HFFc6 (cell line): ENCODE measurements around the gene FLRT1. TPM values are rescaled to one million over a fixed set of nuclear protein-coding genes. Genes with fewer than 3 reads are reported as not detected.

Experiments
- DNase-seq: peaks from one replicate; pipeline ENCODE4 v3.0.0-alpha.2; 2018
- H3K27ac Mint-ChIP-seq: 2 replicates; pipeline ENCODE4 v1.8.0; 2020; ENCODE audit warnings: mild to moderate bottlenecking, mixed read lengths
- H3K27me3 Mint-ChIP-seq: 2 replicates; pipeline ENCODE4 v1.8.0; 2021; ENCODE audit warnings: mild to moderate bottlenecking, moderate library complexity, mixed read lengths; ENCODE audit not compliant: insufficient read depth
- H3K36me3 Mint-ChIP-seq: 2 replicates; pipeline ENCODE4 v1.8.0; 2021; ENCODE audit warnings: low read depth, mixed read lengths
- H3K4me1 Mint-ChIP-seq: 2 replicates; pipeline ENCODE4 v1.8.0; 2020; ENCODE audit warnings: low read depth, mixed read lengths
- H3K4me3 Mint-ChIP-seq: 2 replicates; pipeline ENCODE4 v1.8.0; 2020; ENCODE audit warnings: mild to moderate bottlenecking, moderate library complexity, mixed read lengths
- H3K9me3 Mint-ChIP-seq: 2 replicates; pipeline ENCODE4 v1.8.0; 2020; ENCODE audit warnings: mild to moderate bottlenecking, mixed read lengths
- total RNA-seq, 6 experiments: library from RNA; stranded (reverse); fragmentation: NEBNext Ultra II Directional; extraction: Animal tissue kit (Norgen Biotek cat#: 25700); gene quantifications; 2 replicates in 1 of 6; 3 replicates in 5 of 6; pipeline ENCODE4 v1.2.3, GENCODE V29; 2021
- TF ChIP-seq, protein P1 (sequence below): fragments of 200-600 bp; sonication (generic); IDR thresholded peaks from 2 replicates; pipeline ENCODE4 v1.5.0; 2021; ENCODE audit warnings: antibody characterized with exemption, mild to moderate bottlenecking

FLRT1 gene
- total RNA-seq, 6 experiments from 2014 or later = 0.07 to 0.38 (median 0.30) TPM; not detected in 1

DNA sequence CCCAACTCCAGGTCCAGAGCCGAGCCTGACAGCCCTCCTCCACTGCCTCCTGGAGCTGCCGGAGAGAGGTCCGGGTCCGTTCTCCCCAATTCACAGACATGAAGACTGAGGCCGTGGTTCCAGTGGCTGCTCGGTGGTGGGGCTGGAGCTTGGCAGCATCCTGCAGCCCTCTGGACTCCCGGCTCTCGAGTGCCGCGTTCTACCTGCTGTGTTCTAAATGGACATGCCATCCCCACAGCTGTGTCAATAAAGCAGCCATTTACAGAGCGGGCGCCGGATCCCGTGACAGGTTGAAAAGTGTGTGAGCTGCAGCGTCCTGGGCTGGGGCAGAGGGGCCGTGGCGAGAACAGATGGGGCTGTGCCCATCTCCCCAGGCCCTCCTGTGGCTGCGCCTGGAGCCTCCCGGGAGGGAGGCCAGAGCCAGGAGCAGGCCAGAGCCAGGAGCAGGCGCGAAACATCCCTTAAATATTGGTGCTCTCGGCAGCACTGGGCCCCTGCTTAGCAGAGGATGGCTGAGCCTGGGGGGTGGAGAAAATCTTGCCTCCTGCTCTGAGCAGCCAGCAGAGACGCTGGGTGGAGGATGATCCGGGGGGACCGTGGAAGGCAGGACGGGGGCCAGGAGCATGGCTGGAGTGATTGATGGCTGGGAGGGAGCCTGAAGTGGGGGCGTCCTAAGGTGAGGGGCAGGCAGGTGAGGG is 46.2 kb downstream of the FLRT1 start:
- Mint-ChIP-seq H3K4me1 (no peaks in the 10 kb centered on the region), H3K27me3 (peaks cover 11% of the 10 kb centered on the region), H3K27ac (no peak overlapping the region), H3K36me3 (no peaks in the 10 kb centered on the region), H3K4me3 (no peak overlapping the region), H3K9me3 (no peaks in the 10 kb centered on the region)
- TF ChIP-seq, protein P1, sequence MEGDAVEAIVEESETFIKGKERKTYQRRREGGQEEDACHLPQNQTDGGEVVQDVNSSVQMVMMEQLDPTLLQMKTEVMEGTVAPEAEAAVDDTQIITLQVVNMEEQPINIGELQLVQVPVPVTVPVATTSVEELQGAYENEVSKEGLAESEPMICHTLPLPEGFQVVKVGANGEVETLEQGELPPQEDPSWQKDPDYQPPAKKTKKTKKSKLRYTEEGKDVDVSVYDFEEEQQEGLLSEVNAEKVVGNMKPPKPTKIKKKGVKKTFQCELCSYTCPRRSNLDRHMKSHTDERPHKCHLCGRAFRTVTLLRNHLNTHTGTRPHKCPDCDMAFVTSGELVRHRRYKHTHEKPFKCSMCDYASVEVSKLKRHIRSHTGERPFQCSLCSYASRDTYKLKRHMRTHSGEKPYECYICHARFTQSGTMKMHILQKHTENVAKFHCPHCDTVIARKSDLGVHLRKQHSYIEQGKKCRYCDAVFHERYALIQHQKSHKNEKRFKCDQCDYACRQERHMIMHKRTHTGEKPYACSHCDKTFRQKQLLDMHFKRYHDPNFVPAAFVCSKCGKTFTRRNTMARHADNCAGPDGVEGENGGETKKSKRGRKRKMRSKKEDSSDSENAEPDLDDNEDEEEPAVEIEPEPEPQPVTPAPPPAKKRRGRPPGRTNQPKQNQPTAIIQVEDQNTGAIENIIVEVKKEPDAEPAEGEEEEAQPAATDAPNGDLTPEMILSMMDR = no peak
- DNase-seq = no peak

DNA sequence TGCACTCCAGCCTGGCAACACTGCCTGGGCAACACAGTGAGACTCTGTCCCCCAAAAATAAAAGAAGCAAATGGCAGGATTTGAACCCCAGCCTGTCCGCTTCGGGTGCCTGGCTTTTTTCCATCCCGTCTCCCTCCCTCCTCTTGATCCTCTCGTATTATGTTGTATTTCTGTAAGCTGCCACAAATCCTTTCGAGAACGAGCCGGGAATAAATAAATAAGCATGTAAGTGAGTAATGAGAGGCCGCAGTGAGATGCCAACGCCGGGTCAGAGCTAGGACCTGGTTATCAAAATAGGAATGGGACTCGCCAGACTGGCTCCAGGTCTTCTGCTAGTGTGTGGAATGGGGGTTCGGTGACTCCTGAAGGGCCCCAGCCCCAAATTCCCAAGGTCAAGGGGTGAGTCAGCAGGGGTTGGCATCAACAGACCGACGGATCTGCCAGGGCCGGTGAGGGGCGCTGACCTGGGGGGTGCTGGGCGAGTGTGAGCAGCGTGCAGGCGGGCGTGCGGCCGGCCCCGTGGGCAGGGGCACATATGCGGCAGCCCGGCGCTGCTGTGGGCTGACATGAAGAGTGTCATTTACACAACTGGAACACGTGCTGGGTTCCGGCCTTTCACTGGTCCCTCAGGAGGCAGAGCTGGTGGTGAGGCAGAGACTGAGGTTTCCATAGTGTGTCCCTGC is 47.8 kb downstream of the FLRT1 start:
- Mint-ChIP-seq H3K4me3 (no peak overlapping the region), H3K27ac (no peak overlapping the region), H3K4me1 (no peaks in the 10 kb centered on the region), H3K9me3 (no peaks in the 10 kb centered on the region), H3K27me3 (peaks cover 11% of the 10 kb centered on the region), H3K36me3 (no peaks in the 10 kb centered on the region)
- no peak for DNase-seq
- TF ChIP-seq, protein P1 = no peak

DNA sequence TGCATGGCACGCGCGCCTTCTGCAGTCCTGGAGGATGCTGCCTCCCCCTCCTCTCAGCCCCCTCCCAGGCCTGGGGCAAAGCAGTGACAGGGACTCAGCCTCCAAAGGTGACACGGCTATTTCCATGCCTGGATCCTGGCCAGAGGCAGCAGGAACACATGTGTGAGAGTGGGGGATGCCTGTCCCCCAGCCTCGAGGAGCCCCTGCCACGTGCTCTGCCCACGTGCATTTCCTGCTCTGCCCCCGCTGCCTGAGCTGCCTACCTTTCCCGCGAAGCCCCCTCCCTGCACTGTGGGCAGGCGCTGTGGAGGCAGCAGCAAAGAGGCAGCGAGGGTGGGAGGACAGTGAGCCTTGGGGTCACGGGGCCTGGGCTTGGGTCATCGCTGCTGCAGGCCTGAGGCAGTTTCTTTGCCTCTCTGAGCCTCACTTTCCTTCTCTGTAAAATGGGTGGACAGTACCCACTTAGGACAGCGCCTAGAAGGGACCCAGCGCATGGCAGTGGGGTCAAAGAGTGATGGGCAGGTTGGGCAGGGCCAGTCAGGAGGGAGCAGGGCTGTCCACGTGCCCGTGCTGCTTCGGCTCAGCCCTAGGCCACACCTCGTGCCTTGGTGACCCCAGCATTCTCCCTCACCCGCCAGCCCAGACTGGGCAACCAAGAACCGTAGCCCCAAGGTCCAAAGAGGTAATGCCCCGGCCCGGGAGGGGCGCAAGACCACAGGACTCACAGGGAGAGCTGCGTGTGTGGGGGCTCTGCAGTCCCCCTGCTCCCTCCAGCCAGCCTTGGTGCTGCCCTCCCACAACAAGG is 48.6 kb downstream of the FLRT1 start:
- DNase-seq = no peak
- Mint-ChIP-seq H3K9me3 (no peaks in the 10 kb centered on the region), H3K4me3 (no peak overlapping the region), H3K27ac (no peak overlapping the region), H3K36me3 (no peaks in the 10 kb centered on the region), H3K4me1 (no peaks in the 10 kb centered on the region), H3K27me3 (peaks cover 12% of the 10 kb centered on the region)
- TF ChIP-seq, protein P1 = no peak

DNA sequence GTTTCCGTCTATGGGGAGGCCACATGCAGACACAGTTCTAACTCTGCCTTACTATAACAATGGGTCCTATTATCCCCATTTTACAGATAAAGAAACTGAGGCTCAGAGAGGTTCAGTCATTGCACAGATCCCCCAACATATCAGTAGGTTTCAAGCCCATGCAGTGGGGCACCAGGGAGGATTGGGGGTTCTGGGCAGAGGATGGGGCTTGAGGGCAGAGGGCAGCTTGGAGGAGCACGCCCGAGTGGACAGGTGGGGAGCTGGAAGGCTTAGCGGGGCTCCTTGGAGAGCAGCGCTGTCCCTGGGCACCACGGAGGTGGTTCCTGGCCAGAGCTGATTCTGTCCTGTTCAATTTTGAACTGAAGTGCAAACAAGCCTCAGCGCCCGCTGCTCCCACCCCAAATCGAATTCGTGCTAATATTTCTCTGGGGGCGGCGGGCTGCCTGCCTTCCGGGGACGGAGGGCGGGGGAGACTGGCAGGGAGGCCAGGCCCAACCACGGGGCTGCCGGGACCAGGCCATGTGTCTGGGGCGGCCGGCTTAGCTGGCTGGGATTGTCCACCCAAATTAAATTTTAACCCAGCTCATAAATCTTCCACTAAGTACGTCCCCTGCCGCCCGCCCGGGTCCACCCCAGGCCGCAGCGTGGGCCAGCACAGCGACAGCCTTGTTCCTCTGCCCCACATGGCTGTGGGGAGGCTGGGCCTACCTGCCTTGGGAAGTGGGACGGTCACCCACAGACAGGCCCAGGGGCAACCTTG is 49.4 kb downstream of the FLRT1 start:
- TF ChIP-seq, protein P1 = no peak
- H3K36me3 Mint-ChIP-seq = no peaks in the 10 kb centered on the region
- peaks cover 9% of the 10 kb centered on the region for H3K27me3 Mint-ChIP-seq
- no peak overlapping the region for H3K27ac Mint-ChIP-seq
- H3K9me3 Mint-ChIP-seq = no peaks in the 10 kb centered on the region
- no peak for DNase-seq
- H3K4me1 Mint-ChIP-seq = no peaks in the 10 kb centered on the region
- H3K4me3 Mint-ChIP-seq = no peak overlapping the region

Other genes with a start within 250 kb of the FLRT1 start
- gene SPINDOC, start 222.5 kb upstream of the FLRT1 start, total RNA-seq = 10 to 100 TPM; 24.7 to 31.7 (median 29.5) TPM
- gene MARK2, start 196.8 kb upstream of the FLRT1 start, total RNA-seq = 10 to 100 TPM; 26.4 to 29.9 (median 27.9) TPM
- under 1 TPM; 0.34 to 0.72 (median 0.41) TPM for gene RCOR2, start 118.8 kb upstream of the FLRT1 start, total RNA-seq
- gene NAA40, start 96.9 kb upstream of the FLRT1 start, total RNA-seq = 10 to 100 TPM; 15.7 to 19.3 (median 17.6) TPM
- gene COX8A, start 61.3 kb upstream of the FLRT1 start, total RNA-seq = 100 to 1,000 TPM; 422 to 571 (median 505) TPM
- gene OTUB1, start 49.5 kb upstream of the FLRT1 start, total RNA-seq = 10 to 100 TPM; 84.4 to 98.2 (median 90.9) TPM
- gene MACROD1, start 130.2 kb downstream of the FLRT1 start, total RNA-seq = 10 to 100 TPM; 11.8 to 17.0 (median 13.1) TPM
- gene STIP1, start 150.2 kb downstream of the FLRT1 start, total RNA-seq = 100 to 1,000 TPM; 203 to 259 (median 210) TPM
- gene FERMT3, start 170.8 kb downstream of the FLRT1 start, total RNA-seq = 1 to 10 TPM; 1.2 to 2.8 (median 1.7) TPM
- 10 to 100 TPM; 32.6 to 41.1 (median 39.7) TPM for gene TRPT1, start 190.3 kb downstream of the FLRT1 start, total RNA-seq
- 10 to 100 TPM; 46.6 to 57.7 (median 53.7) TPM for gene NUDT22, start 190.3 kb downstream of the FLRT1 start, total RNA-seq
- gene DNAJC4, start 194.6 kb downstream of the FLRT1 start, total RNA-seq = 10 to 100 TPM; 21.7 to 29.5 (median 23.2) TPM
- 10 to 100 TPM; 65.1 to 80.6 (median 71.2) TPM for gene VEGFB, start 198.7 kb downstream of the FLRT1 start, total RNA-seq
- gene FKBP2, start 205.2 kb downstream of the FLRT1 start, total RNA-seq = 10 to 100 TPM; 54.1 to 95.6 (median 73.1) TPM
- 100 to 1,000 TPM; 386 to 478 (median 429) TPM for gene PPP1R14B, start 211.0 kb downstream of the FLRT1 start, total RNA-seq
- gene PLCB3, start 215.6 kb downstream of the FLRT1 start, total RNA-seq = 10 to 100 TPM; 48.1 to 58.0 (median 51.8) TPM
- gene BAD, start 248.7 kb downstream of the FLRT1 start, total RNA-seq = 10 to 100 TPM; 65.9 to 75.0 (median 68.8) TPM
- 10 to 100 TPM; 27.9 to 42.1 (median 34.7) TPM for gene GPR137, start 249.9 kb downstream of the FLRT1 start, total RNA-seq